Large intestine (tissue), 3 donors: ENCODE measurements around the gene RNU1-1. TPM values are rescaled to one million over a fixed set of nuclear protein-coding genes. Genes with fewer than 3 reads are reported as not detected.
"Not testable (repeated sequence)": the region's sequence is repeated elsewhere in the genome, so short reads cannot be mapped to it uniquely, and the experiment has no call there.

Experiments
- DNase-seq, 2 donors: peaks; one replicate each; pipeline versions ENCODE4 v3.0.0 to v3.0.0-alpha.2; 2013
- H3K27ac ChIP-seq: one replicate; pipeline ENCODE4 v1.5.1; 2013; ENCODE audit warnings: low read length
- H3K27me3 ChIP-seq: 2 replicates; pipeline ENCODE4 v1.6.1; 2013; ENCODE audit warnings: low read length; ENCODE audit not compliant: control insufficient read depth, insufficient read depth
- H3K36me3 ChIP-seq: 2 replicates; pipeline ENCODE4 v1.6.1; 2013; ENCODE audit warnings: low read length; ENCODE audit not compliant: control insufficient read depth, insufficient read depth
- H3K4me1 ChIP-seq: one replicate; pipeline ENCODE4 v1.6.1; 2013; ENCODE audit warnings: low read length; ENCODE audit not compliant: control insufficient read depth, insufficient read depth
- H3K4me3 ChIP-seq: one replicate; pipeline ENCODE4 v1.5.1; 2013; ENCODE audit warnings: low read length
- H3K9me3 ChIP-seq: one replicate; pipeline ENCODE4 v1.6.1; 2013; ENCODE audit warnings: mild to moderate bottlenecking, low read depth, low read length, moderate library complexity; ENCODE audit not compliant: control insufficient read depth
- WGBS: methylation state at CpG from one replicate; pipeline ENCODE4 v1.1.5; 2013; ENCODE audit warnings: low lambda C conversion rate; ENCODE audit not compliant: insufficient coverage; 5-methylcytosine and 5-hydroxymethylcytosine counted together
- polyA plus RNA-seq: library from polyadenylated mRNA; unstranded; fragments of 120-200 nt; gene quantifications from one replicate; pipeline ENCODE4 v1.2.1, GENCODE V29; 2013

The RNU1-1 gene
- polyA plus RNA-seq, 1 donor, result 3.2 TPM

GRCh38 chr1:16493731-16494130, 20.4 kb downstream of the RNU1-1 start:
- H3K9me3 ChIP-seq, H3K27ac ChIP-seq, H3K4me3 ChIP-seq, H3K36me3 ChIP-seq, DNase-seq, H3K27me3 ChIP-seq, H3K4me1 ChIP-seq: not testable (repeated sequence)
- no CpG with 5 or more reads among the region's 9 CpGs for WGBS

GRCh38 chr1:16492937-16493336, 21.1 kb downstream of the RNU1-1 start:
- 100% methylated on average over 1 of the region's 7 CpGs for WGBS
- not testable (repeated sequence) for H3K4me3 ChIP-seq

GRCh38 chr1:16491056-16491675, 22.9 kb downstream of the RNU1-1 start:
- Histone ChIP-seq H3K36me3 (peaks cover 2% of the 10 kb centered on the region), H3K9me3 (no peaks in the 10 kb centered on the region)

More at GRCh38 chr1:16492937-16493336, 21.1 kb downstream of the RNU1-1 start:
- not testable (repeated sequence) for DNase-seq, H3K36me3 ChIP-seq, H3K27me3 ChIP-seq, H3K27ac ChIP-seq, H3K9me3 ChIP-seq, H3K4me1 ChIP-seq

GRCh38 chr1:16489195-16489880, 24.7 kb downstream of the RNU1-1 start:
- DNase-seq, result not testable (repeated sequence)
- peaks cover 11% of the 10 kb centered on the region for H3K36me3 ChIP-seq
- WGBS, result no CpG with 5 or more reads among the region's 9 CpGs

More at GRCh38 chr1:16491056-16491675, 22.9 kb downstream of the RNU1-1 start:
- H3K4me1 ChIP-seq, result no peaks in the 10 kb centered on the region
- no peak for DNase-seq
- H3K27ac ChIP-seq, result no peak overlapping the region
- no peaks in the 10 kb centered on the region for H3K27me3 ChIP-seq
- H3K4me3 ChIP-seq, result no peak overlapping the region
- no CpG with 5 or more reads among the region's 9 CpGs for WGBS

GRCh38 chr1:16487011-16487410, 27.1 kb downstream of the RNU1-1 start:
- not testable (repeated sequence) for H3K27ac ChIP-seq, H3K27me3 ChIP-seq, H3K4me1 ChIP-seq, H3K4me3 ChIP-seq, DNase-seq, H3K9me3 ChIP-seq
- peaks cover 11% of the 10 kb centered on the region for H3K36me3 ChIP-seq

More at GRCh38 chr1:16489195-16489880, 24.7 kb downstream of the RNU1-1 start:
- not testable (repeated sequence) for H3K9me3 ChIP-seq, H3K4me1 ChIP-seq, H3K4me3 ChIP-seq, H3K27ac ChIP-seq, H3K27me3 ChIP-seq

- not testable (repeated sequence) for DNase-seq, H3K9me3 ChIP-seq, H3K27ac ChIP-seq, H3K4me1 ChIP-seq, H3K4me3 ChIP-seq, H3K27me3 ChIP-seq
- no CpG with 5 or more reads among the region's 8 CpGs for WGBS
- peaks cover 11% of the 10 kb centered on the region for H3K36me3 ChIP-seq
Observed at GRCh38 chr1:16486316-16486715, 27.8 kb downstream of the RNU1-1 start.

- Histone ChIP-seq H3K4me1 (no peaks in the 10 kb centered on the region), H3K4me3 (no peak overlapping the region), H3K36me3 (peaks cover 17% of the 10 kb centered on the region), H3K27ac (no peak overlapping the region), H3K27me3 (no peaks in the 10 kb centered on the region), H3K9me3 (no peaks in the 10 kb centered on the region)
- WGBS, result no CpG with 5 or more reads among the region's 6 CpGs
- no peak for DNase-seq
Observed at GRCh38 chr1:16484931-16485330, 29.2 kb downstream of the RNU1-1 start.

GRCh38 chr1:16484501-16484835, 29.6 kb downstream of the RNU1-1 start:
- Histone ChIP-seq H3K27me3 (no peaks in the 10 kb centered on the region), H3K36me3 (peaks cover 17% of the 10 kb centered on the region), H3K4me1 (no peaks in the 10 kb centered on the region), H3K27ac (no peak overlapping the region), H3K9me3 (no peaks in the 10 kb centered on the region), H3K4me3 (no peak overlapping the region)
- no peak for DNase-seq
- WGBS, result no CpG with 5 or more reads among the region's 8 CpGs

GRCh38 chr1:16483639-16484500, 30.2 kb downstream of the RNU1-1 start:
- H3K27me3 ChIP-seq, H3K4me3 ChIP-seq, H3K27ac ChIP-seq, DNase-seq, H3K9me3 ChIP-seq, H3K4me1 ChIP-seq: not testable (repeated sequence)
- WGBS, result no CpG with 5 or more reads among the region's 45 CpGs
- H3K36me3 ChIP-seq, result peaks cover 17% of the 10 kb centered on the region

GRCh38 chr1:16483146-16483545, 30.9 kb downstream of the RNU1-1 start:
- no CpG with 5 or more reads among the region's 26 CpGs for WGBS
- not testable (repeated sequence) for H3K27me3 ChIP-seq, H3K27ac ChIP-seq, DNase-seq, H3K4me1 ChIP-seq, H3K4me3 ChIP-seq, H3K9me3 ChIP-seq
- peaks cover 18% of the 10 kb centered on the region for H3K36me3 ChIP-seq
